ENCODE data around the gene FXYD6. TPM values are rescaled to one million over a fixed set of nuclear protein-coding genes. Genes with fewer than 3 reads are reported as not detected.
"Not testable (repeated sequence)": the region's sequence is repeated elsewhere in the genome, so short reads cannot be mapped to it uniquely, and the experiment has no call there.

The FXYD6 gene
- total RNA-seq, 2 donors from 2014 or later, result 0.31 TPM; not detected in 1

- Mint-ChIP-seq H3K27ac (peak overlapping the region; percentile 98 to 99), H3K36me3 (no peaks in the 10 kb centered on the region), H3K9me3 (no peaks in the 10 kb centered on the region)
- DNase-seq (ENCODE audit: low spot score in 2 of 2), result peak; percentile 74 to 86
- peak; percentile 44 to 46 for ATAC-seq
Observed at GRCh38 chr11:117814766-117815261, 61.6 kb downstream of the FXYD6 start.

DNA sequence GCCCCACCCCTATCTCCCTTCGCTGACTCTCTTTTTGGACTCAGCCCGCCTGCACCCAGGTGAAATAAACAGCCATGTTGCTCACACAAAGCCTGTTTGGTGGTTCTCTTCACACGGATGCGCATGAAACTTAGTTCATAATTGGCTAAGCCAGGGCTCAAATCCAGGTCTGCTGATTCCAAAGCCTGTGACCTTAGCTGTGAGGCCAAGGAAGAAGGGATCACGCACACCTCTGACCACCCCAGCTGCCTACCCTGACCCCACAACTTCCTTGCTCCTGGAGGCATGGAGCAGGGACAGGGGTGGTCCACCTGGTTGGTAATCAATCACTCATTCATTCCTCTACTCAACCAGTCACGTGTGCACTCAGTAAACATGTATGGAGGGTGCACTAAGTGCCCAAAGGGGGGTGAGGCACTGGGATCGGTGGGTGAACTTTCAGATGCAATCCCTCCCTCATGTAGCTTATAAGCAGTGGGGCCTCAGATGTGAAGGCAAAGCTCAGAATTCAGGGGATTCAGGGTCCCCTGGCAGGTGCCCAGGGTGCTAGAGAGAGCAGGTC lies 62.2 kb downstream of the FXYD6 start:
- no peak for DNase-seq (ENCODE audit: low spot score in 2 of 2)
- Mint-ChIP-seq H3K9me3 (no peaks in the 10 kb centered on the region), H3K36me3 (no peaks in the 10 kb centered on the region), H3K27ac (peak overlapping the region; percentile 98 to 99)
- ATAC-seq, result no peak

- H3K9me3 Mint-ChIP-seq; H3K36me3 Mint-ChIP-seq; DNase-seq (ENCODE audit: low spot score in 2 of 2); ATAC-seq: not testable (repeated sequence)
- H3K27ac Mint-ChIP-seq, result peak overlapping the region in 1 of 2 donors; percentile 10
Observed at GRCh38 chr11:117810056-117810451, 66.4 kb downstream of the FXYD6 start.

DNA sequence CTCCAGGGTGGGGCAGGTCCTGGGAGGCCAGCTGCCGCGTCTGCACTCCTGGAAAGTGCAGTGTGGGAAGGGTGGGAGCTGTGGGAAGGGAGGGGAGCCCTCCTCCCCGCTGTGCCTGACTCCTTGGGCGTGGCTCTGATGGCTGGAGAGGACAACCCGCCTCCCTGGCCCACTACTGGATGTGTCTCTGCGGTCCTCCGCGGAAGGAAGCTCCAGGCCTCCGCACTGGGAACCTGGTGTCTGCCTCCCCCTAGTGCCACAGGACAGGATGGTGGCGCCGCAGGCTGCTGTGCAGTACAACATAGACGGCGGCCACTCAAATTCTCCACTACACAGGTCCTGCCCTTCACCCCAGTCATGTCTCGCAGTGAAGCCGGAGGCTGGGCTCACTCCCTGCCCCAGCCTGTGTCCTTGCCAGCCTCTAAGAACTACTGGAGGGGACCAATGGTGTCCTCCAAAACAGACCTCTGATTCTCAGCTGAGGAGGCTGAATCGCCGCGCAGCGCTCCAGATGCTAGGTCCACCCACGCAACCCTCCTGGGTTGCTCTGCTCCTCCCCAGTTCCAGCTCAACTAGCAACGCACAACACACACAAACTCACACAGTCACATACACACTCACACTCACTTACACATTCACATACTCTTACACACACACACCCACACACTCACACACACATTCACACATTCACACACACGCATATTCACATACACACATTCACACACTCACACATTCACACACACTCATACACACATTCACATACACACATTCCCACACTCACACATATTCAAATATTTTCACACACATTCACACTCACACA lies 67.0 kb downstream of the FXYD6 start:
- peak; percentile 89 to 96 for ATAC-seq
- H3K36me3 Mint-ChIP-seq, result no peaks in the 10 kb centered on the region
- H3K27ac Mint-ChIP-seq, result peak overlapping the region in 1 of 2 donors; percentile 10
- DNase-seq (ENCODE audit: low spot score in 2 of 2), result peak; percentile 56 to 70
- no peaks in the 10 kb centered on the region for H3K9me3 Mint-ChIP-seq

DNA sequence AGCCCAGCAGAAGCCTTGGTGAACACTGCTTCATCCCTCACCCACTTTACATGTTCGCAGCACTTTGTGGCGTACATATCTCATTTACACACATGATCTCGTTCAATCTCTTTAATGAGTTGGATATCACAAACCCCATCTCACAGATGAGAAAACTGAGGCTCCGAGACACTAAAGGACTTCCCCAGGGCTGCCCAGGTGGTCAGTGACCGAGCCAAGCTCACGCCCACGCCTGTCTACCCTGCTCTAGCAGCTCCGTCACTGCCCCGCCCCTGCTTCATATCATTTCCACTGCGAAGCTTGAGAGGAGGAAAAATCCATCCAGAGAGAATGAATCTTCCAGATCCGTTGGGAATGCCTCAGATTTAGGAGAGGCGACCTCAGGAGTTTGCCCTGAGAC lies 67.7 kb downstream of the FXYD6 start:
- H3K9me3 Mint-ChIP-seq, result no peaks in the 10 kb centered on the region
- no peak for DNase-seq (ENCODE audit: low spot score in 2 of 2)
- H3K36me3 Mint-ChIP-seq, result no peaks in the 10 kb centered on the region
- no peak overlapping the region for H3K27ac Mint-ChIP-seq
- no peak for ATAC-seq

- H3K36me3 Mint-ChIP-seq, result no peaks in the 10 kb centered on the region
- peak overlapping the region in 1 of 2 donors; percentile 16 for H3K27ac Mint-ChIP-seq
- peak; percentile 34 to 51 for ATAC-seq
- peak in 1 of 2 donors; percentile 61 for DNase-seq (ENCODE audit: low spot score in 2 of 2)
- no peaks in the 10 kb centered on the region for H3K9me3 Mint-ChIP-seq
Observed at GRCh38 chr11:117807482-117808327, 68.8 kb downstream of the FXYD6 start.

DNA sequence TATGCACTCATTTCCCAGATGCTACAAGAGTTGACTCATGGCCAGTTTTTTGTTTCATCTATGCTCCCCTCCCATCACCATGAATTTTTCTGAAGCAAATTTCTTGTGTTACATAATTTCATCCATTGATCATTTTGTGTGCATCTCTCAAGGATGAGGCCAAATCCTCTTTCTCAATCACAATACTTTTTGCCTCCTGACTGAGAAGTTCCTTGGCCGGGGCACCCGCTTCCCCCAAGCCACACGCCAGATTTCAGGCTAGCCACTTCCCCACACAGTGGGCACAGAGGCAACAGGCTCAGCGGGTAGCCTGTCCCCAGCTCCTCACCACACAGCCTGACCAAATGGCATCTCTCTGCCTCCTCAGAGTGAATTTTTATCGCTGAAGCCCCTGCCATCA lies 69.6 kb downstream of the FXYD6 start:
- H3K27ac Mint-ChIP-seq, result no peak overlapping the region
- H3K9me3 Mint-ChIP-seq, result no peaks in the 10 kb centered on the region
- no peak for ATAC-seq
- H3K36me3 Mint-ChIP-seq, result no peaks in the 10 kb centered on the region
- no peak for DNase-seq (ENCODE audit: low spot score in 2 of 2)

- no peak for ATAC-seq
- DNase-seq (ENCODE audit: low spot score in 2 of 2), result no peak
- Mint-ChIP-seq H3K27ac (no peak overlapping the region), H3K36me3 (no peaks in the 10 kb centered on the region), H3K9me3 (no peaks in the 10 kb centered on the region)
Observed at GRCh38 chr11:117805045-117805444, 71.4 kb downstream of the FXYD6 start.

- no peaks in the 10 kb centered on the region for H3K36me3 Mint-ChIP-seq
- no peak for DNase-seq (ENCODE audit: low spot score in 2 of 2)
Observed at GRCh38 chr11:117803896-117804295, 72.6 kb downstream of the FXYD6 start.

GRCh38 chr11:117799634-117800033 lies 76.8 kb downstream of the FXYD6 start:
- DNase-seq (ENCODE audit: low spot score in 2 of 2) (no peak), ATAC-seq (no peak)
- Mint-ChIP-seq H3K36me3 (no peaks in the 10 kb centered on the region), H3K27ac (no peak overlapping the region), H3K9me3 (no peaks in the 10 kb centered on the region)

More at GRCh38 chr11:117803896-117804295, 72.6 kb downstream of the FXYD6 start:
- Mint-ChIP-seq H3K9me3 (no peaks in the 10 kb centered on the region), H3K27ac (no peak overlapping the region)
- ATAC-seq, result no peak

- H3K27ac Mint-ChIP-seq, result no peak within 1 kb of the TSS
- peak in 1 of 2 donors; percentile 59 for DNase-seq (ENCODE audit: low spot score in 2 of 2)
- H3K36me3 Mint-ChIP-seq, result no peaks in the 10 kb centered on the region
Observed at GRCh38 chr11:117796872-117797529, 79.5 kb downstream of the FXYD6 start, which contains the start of gene DSCAML1. DSCAML1 (minus strand) TSS chr11:117797216; CDS start chr11:117797079, 137 bp downstream.

DNA sequence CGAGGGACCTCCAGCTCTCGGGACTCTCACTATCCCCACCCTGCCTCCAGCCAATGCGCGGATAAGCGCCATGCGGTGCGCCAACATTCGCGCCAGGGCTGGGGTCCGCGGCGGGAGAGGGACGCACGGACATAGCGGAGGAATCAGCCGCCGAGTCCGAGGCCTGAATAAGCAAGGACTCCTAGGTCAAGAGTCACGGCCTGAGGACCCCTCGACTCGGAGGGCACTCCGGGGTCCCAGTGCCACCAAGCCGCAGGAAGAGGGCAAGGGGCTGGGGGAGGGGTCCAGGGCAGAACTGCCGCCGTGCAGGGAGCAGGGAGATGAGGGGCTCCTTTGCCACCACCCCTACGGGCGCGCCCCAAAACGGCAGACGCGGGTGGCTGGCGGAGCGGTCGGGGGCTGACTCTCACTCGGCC lies 80.0 kb downstream of the FXYD6 start:
- ATAC-seq, result peak in 1 of 2 donors; percentile 11
- no peak overlapping the region for H3K27ac Mint-ChIP-seq
- no peaks in the 10 kb centered on the region for H3K9me3 Mint-ChIP-seq
- no peaks in the 10 kb centered on the region for H3K36me3 Mint-ChIP-seq
- no peak for DNase-seq (ENCODE audit: low spot score in 2 of 2)

More at GRCh38 chr11:117796872-117797529, 79.5 kb downstream of the FXYD6 start, which contains the start of gene DSCAML1:
- no peaks in the 10 kb centered on the region for H3K9me3 Mint-ChIP-seq
- ATAC-seq, result peak; percentile 49 to 85

- Mint-ChIP-seq H3K36me3 (no peaks in the 10 kb centered on the region), H3K27ac (no peak overlapping the region), H3K9me3 (no peaks in the 10 kb centered on the region)
- no peak for DNase-seq (ENCODE audit: low spot score in 2 of 2)
- no peak for ATAC-seq
Observed at GRCh38 chr11:117795638-117796455, 80.6 kb downstream of the FXYD6 start.

- no peaks in the 10 kb centered on the region for H3K36me3 Mint-ChIP-seq
- DNase-seq (ENCODE audit: low spot score in 2 of 2) (no peak), ATAC-seq (no peak)
- no peaks in the 10 kb centered on the region for H3K9me3 Mint-ChIP-seq
- no peak overlapping the region for H3K27ac Mint-ChIP-seq
Observed at GRCh38 chr11:117794772-117795629, 81.5 kb downstream of the FXYD6 start.

GRCh38 chr11:117794135-117794534 lies 82.3 kb downstream of the FXYD6 start:
- DNase-seq (ENCODE audit: low spot score in 2 of 2) (no peak), ATAC-seq (no peak)
- Mint-ChIP-seq H3K36me3 (no peaks in the 10 kb centered on the region), H3K9me3 (no peaks in the 10 kb centered on the region), H3K27ac (no peak overlapping the region)

All from activated naive CD4-positive, alpha-beta T cell treated with anti-CD3 and anti-CD28 coated beads, Interleukin-2, amount 50 U/mL, for 72 hours (primary cell).